ENCODE data around the gene DNAH1. TPM values are rescaled to one million over a fixed set of nuclear protein-coding genes. Genes with fewer than 3 reads are reported as not detected.

DNAH1 gene
- total and polyA plus RNA-seq, 2 of the 4 experiments (the other 2 are of a cell fraction): 2.0 to 4.0 TPM

DNA sequence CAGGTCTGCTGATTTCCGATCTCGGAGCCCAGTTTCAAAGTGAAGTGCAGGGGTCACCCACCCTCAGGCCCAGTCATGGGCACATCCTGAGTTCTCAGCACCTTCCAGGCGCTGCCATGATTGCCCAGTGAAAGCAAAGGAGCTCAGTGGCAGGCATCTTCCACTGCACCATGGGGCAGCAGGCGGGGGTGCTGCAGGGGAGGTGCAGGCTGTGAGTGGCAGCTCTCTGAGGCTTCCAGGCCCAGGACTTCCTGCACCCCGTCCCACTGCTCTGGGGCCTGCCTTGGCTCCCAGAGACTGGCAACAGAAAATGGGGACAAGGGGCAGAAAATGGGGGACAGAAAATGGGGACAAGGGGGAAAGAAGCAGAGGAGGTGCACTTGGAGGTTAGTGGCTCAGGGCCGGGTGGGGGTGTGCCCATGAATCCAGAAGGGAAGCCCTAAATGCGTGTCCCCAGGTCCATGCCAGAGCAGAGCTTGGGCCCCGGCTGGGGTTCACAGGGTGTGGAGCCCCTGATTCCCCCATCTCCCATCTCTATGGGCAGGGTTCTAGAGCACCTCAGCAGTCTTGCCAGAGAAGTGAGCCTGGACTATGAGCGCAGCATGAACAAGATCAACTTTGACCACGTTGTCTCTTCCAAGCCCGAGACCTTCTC lies 28.0 kb downstream of the DNAH1 start:
- ATAC-seq (ENCODE audit: low read depth) (no peak), DNase-seq (no peak)
- BruUV-seq (replicated peaks): no TSS peak
- Histone ChIP-seq H3K14ac (replicated peaks; ENCODE audit: low read depth, low read length) (no peak overlapping the region), H4K8ac (ENCODE audit: low read depth in 2 of 2, low read length in 2 of 2) (no peak overlapping the region), H3K56ac (ENCODE audit: extremely low read depth, insufficient read depth, low read length) (no peak overlapping the region), H3K9ac (ENCODE audit: low read depth, low read length) (no peak overlapping the region), H3K9me1 (ENCODE audit: insufficient read depth, low read length) (peaks cover 16% of the 10 kb centered on the region), H3K18ac (ENCODE audit: low read depth, low read length) (no peak overlapping the region), H3K79me1 (ENCODE audit: low read depth in 1 of 2, low read length in 2 of 2) (no peaks in the 10 kb centered on the region), H2BK20ac (ENCODE audit: low read depth, low read length) (no peak overlapping the region), H3K4ac (ENCODE audit: low read depth, low read length) (no peak overlapping the region), H3K27me3 (ENCODE audit: control insufficient read depth, insufficient read depth, low read length) (no peaks in the 10 kb centered on the region), H4K20me1 (ENCODE audit: insufficient read depth, low read length) (no peaks in the 10 kb centered on the region; the same call in 1 of the 2 replicates), H4K91ac (ENCODE audit: insufficient read depth, low read depth, low read length) (no peak overlapping the region), H3K36me3 (ENCODE audit: control insufficient read depth, insufficient read depth, low read length) (no peaks in the 10 kb centered on the region), H2AFZ (replicated peaks; ENCODE audit: low read length, poor library complexity) (no peak overlapping the region), H4K5ac (ENCODE audit: low read depth, low read length) (no peak overlapping the region), H3K23ac (ENCODE audit: low read depth, low read length) (no peak overlapping the region), H2AK9ac (replicated peaks; ENCODE audit: low read depth, low read length, poor library complexity) (no peak overlapping the region), H3K4me2 (ENCODE audit: low read depth, low read length) (no peak overlapping the region), H3K9me3 (ENCODE audit: control insufficient read depth, insufficient read depth, low read length) (no peaks in the 10 kb centered on the region), H3K4me3 (ENCODE audit: insufficient read depth, low read depth, low read length) (no peak overlapping the region), H2BK15ac (ENCODE audit: low read depth, low read length) (no peak overlapping the region), H2BK120ac (ENCODE audit: low read depth, low read length) (no peak overlapping the region), H2BK5ac (ENCODE audit: low read depth, low read length, poor library complexity, severe bottlenecking) (no peak overlapping the region), H2AK5ac (ENCODE audit: low read depth, low read length) (no peak overlapping the region), H3K27ac (ENCODE audit: insufficient read depth, low read length) (no peak overlapping the region), H3K4me1 (ENCODE audit: control insufficient read depth, insufficient read depth, low read length) (peaks cover 15% of the 10 kb centered on the region)
- dilution Hi-C loops (cut with HindIII; ENCODE audit: low sequenced_read_pairs, unreplicated experiment): no loop called here
- WGBS, 2 experiments (ENCODE audit: extremely low coverage in 2 of 2, insufficient read length in 1 of 2): 93% methylated on average over 5 of the region's 11 CpGs; no CpG with 5 or more reads in 1 of the 2 experiments
- no peak for TF ChIP-seq CHD1 (IDR thresholded peaks at IDR 0.05; ENCODE audit: low read depth, low read length)
- TF ChIP-seq RFX5 (IDR thresholded peaks at IDR 0.05; ENCODE audit: low read depth, low read length): no peak
- TF ChIP-seq, protein P1, sequence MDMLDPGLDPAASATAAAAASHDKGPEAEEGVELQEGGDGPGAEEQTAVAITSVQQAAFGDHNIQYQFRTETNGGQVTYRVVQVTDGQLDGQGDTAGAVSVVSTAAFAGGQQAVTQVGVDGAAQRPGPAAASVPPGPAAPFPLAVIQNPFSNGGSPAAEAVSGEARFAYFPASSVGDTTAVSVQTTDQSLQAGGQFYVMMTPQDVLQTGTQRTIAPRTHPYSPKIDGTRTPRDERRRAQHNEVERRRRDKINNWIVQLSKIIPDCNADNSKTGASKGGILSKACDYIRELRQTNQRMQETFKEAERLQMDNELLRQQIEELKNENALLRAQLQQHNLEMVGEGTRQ (IDR thresholded peaks at IDR 0.05; ENCODE audit: low read depth, low read length): no peak
- no peak for TF ChIP-seq MXI1 (IDR thresholded peaks at IDR 0.05; ENCODE audit: borderline replicate concordance, low read depth, low read length)
- no peak for TF ChIP-seq RCOR1 (IDR thresholded peaks at IDR 0.05; ENCODE audit: insufficient replicate concordance, low read length)
- TF ChIP-seq POLR2A (IDR thresholded peaks at IDR 0.05; ENCODE audit: low read depth, low read length): no peak
- no peak for TF ChIP-seq MAZ (IDR thresholded peaks at IDR 0.05; ENCODE audit: borderline replicate concordance, low read depth, low read length)
- TF ChIP-seq, protein P2, sequence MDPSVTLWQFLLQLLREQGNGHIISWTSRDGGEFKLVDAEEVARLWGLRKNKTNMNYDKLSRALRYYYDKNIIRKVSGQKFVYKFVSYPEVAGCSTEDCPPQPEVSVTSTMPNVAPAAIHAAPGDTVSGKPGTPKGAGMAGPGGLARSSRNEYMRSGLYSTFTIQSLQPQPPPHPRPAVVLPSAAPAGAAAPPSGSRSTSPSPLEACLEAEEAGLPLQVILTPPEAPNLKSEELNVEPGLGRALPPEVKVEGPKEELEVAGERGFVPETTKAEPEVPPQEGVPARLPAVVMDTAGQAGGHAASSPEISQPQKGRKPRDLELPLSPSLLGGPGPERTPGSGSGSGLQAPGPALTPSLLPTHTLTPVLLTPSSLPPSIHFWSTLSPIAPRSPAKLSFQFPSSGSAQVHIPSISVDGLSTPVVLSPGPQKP (IDR thresholded peaks at IDR 0.05; ENCODE audit: borderline replicate concordance, low read depth, low read length): no peak
- in situ Hi-C loops (cut with MboI; ENCODE audit: low sequenced_read_pairs): loop anchor here (5.0 kb wide), 2 partner anchors 52 to 112 kb away; no protein-coding TSS in a partner anchor
- intact Hi-C loops (cut with micrococcal nuclease): no loop called here
- ChIA-PET CTCF (no interaction called here), POLR2A (ENCODE audit: unreplicated experiment) (no interaction called here)
